22Rv1 (cell line): ENCODE measurements around the gene GRHPR.

Experiments
- CTCF ChIP-seq: fragments of 450-650 bp; IDR thresholded peaks from 2 replicates; pipeline ENCODE4 v1.5.1; 2017; ENCODE audit warnings: mild to moderate bottlenecking
- ZFX ChIP-seq: fragments of 450-650 bp; IDR thresholded peaks from 2 replicates; pipeline ENCODE4 v1.6.1; 2017; ENCODE audit warnings: antibody characterized with exemption, borderline replicate concordance

GRCh38 chr9:37410969-37411785, 11.3 kb upstream of the GRHPR start:
- peak; percentile 33 for TF ChIP-seq CTCF
- TF ChIP-seq ZFX = no peak
